PC-3 (cell line): Measurements from ENCODE around the gene TNFSF8.

Experiments used
- EZH2 ChIP-seq: fragments of 300-600 bp; sonication (generic); IDR thresholded peaks from one replicate; pipeline ENCODE4 v1.6.1; 2017; ENCODE audit warnings: antibody characterized with exemption, mild to moderate bottlenecking, low read length; ENCODE audit not compliant: unreplicated experiment
- EZH2phosphoT487 ChIP-seq: fragments of 300-600 bp; sonication (generic); IDR thresholded peaks from 2 replicates; pipeline ENCODE4 v1.6.1; 2018; ENCODE audit warnings: mild to moderate bottlenecking, antibody characterized with exemption, low read length, borderline replicate concordance
- TF ChIP-seq, protein P1 (sequence below): fragments of 300-600 bp; sonication (generic); conservative IDR thresholded peaks from 2 replicates; pipeline ENCODE4 v1.5.1; 2017; ENCODE audit warnings: antibody characterized with exemption, low read depth, mild to moderate bottlenecking, low read length

DNA sequence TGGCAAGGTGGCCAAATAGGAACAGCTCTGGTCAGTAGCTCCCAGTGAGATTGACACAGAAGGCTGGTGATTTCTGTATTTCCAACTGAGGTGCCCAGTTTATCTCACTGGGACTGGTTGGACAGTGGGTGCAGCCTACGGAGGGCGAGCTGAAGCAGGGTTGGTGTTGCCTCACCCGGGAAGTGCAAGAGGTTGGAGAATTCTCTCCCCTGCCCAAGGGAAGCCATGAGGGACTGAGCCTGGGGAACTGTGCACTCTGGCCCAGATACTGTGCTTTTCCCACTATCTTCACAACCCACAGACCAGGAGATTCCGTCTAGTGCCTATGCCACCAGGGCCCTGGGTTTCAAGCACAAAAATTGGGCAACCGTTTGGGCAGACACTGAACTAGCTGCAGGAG is 61.0 kb downstream of the TNFSF8 start:
- TF ChIP-seq, protein P1, sequence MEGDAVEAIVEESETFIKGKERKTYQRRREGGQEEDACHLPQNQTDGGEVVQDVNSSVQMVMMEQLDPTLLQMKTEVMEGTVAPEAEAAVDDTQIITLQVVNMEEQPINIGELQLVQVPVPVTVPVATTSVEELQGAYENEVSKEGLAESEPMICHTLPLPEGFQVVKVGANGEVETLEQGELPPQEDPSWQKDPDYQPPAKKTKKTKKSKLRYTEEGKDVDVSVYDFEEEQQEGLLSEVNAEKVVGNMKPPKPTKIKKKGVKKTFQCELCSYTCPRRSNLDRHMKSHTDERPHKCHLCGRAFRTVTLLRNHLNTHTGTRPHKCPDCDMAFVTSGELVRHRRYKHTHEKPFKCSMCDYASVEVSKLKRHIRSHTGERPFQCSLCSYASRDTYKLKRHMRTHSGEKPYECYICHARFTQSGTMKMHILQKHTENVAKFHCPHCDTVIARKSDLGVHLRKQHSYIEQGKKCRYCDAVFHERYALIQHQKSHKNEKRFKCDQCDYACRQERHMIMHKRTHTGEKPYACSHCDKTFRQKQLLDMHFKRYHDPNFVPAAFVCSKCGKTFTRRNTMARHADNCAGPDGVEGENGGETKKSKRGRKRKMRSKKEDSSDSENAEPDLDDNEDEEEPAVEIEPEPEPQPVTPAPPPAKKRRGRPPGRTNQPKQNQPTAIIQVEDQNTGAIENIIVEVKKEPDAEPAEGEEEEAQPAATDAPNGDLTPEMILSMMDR, result no peak
- TF ChIP-seq EZH2 (no peak), EZH2phosphoT487 (no peak)
